ENCODE measurements around the gene VAT1. TPM values are rescaled to one million over a fixed set of nuclear protein-coding genes. Genes with fewer than 3 reads are reported as not detected.

Gene VAT1
- total and polyA plus RNA-seq, 9 of the 15 experiments (the other 6 are each of a cell fraction or from before 2014, with no cell fraction given): 29.4 to 153 (median 66.7) TPM

DNA sequence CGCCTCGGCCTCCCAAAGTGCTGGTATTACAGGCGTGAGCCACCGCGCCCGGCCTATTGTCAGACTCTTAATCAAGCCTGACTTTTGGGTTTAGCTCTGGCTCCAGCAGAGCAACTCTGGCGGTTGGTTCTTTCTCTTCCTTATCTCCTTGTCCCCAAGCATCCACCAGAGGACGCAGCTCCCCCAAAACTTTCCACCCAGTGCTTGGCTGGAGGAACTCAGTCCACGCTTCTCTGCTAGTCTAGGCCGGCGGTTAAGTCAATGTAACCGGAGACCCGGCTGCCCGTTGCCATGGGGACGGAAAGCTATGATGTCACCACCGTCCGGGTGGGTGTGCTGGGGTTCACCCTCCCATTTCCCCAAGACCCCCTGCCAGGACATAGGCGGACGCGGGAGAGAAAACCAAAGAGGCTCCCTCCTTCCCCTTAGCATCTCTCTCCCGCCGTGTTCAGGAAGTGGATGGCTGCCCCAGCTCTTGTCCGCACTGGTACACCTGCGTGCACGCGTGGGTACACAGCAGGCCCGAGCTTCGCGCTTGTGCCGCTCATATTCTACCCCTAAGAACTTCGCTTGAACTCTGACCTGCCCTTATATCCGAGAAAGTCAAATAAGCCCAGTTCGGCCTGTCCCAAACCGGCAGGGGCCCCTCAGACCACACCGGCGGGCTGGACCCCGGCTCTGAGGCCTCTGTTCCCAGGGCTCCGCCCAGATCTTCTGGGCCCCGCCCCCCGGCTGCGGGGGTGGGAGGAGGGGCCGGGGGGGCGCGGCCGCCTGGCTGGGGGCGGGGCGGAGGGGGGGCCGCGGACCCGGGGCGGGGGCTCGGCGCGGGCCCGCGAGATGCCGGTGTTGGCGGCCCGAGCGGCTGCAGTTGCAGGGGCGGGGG is 2.5 kb upstream of the VAT1 start, which contains the start of gene RND2 (continued):
- TF ChIP-seq SMARCC2 (IDR thresholded peaks at IDR 0.05; ENCODE audit: low read depth) (no peak), XRCC4 (IDR thresholded peaks at IDR 0.05; ENCODE audit: extremely low read depth, insufficient read depth, insufficient read length) (no peak), BDP1 (IDR thresholded peaks at IDR 0.05; ENCODE audit: insufficient read depth, insufficient read length) (no peak), RBM15 (IDR thresholded peaks at IDR 0.05; ENCODE audit: insufficient read depth, low read length) (no peak), KLF16 (IDR thresholded peaks at IDR 0.05) (peak; percentile 74), KAT2B (IDR thresholded peaks at IDR 0.05; ENCODE audit: low read depth, low read length) (no peak), RHOXF2B (CRISPR knock-in tag; conservative IDR thresholded peaks at IDR 0.05) (no peak), GATA2 (CRISPR knock-in tag; IDR thresholded peaks at IDR 0.05) (peak; percentile 29), SRSF1 (IDR thresholded peaks at IDR 0.05; ENCODE audit: low read depth, low read length) (no peak), ZNF445 (CRISPR knock-in tag; IDR thresholded peaks at IDR 0.05; ENCODE audit: low read depth) (no peak), BRD4 (IDR thresholded peaks at IDR 0.05) (no peak), ZKSCAN1 (IDR thresholded peaks at IDR 0.05; ENCODE audit: low read depth, low read length) (no peak), BCL6 (CRISPR knock-in tag; IDR thresholded peaks at IDR 0.05) (no peak), OTX1 (CRISPR knock-in tag; IDR thresholded peaks at IDR 0.05) (no peak), TCF7 (IDR thresholded peaks at IDR 0.05; ENCODE audit: borderline replicate concordance) (no peak), BRCA1 (IDR thresholded peaks at IDR 0.05) (no peak), BRCA1 (CRISPR knock-in tag; IDR thresholded peaks at IDR 0.05) (no peak)
- TF ChIP-seq, protein P1, sequence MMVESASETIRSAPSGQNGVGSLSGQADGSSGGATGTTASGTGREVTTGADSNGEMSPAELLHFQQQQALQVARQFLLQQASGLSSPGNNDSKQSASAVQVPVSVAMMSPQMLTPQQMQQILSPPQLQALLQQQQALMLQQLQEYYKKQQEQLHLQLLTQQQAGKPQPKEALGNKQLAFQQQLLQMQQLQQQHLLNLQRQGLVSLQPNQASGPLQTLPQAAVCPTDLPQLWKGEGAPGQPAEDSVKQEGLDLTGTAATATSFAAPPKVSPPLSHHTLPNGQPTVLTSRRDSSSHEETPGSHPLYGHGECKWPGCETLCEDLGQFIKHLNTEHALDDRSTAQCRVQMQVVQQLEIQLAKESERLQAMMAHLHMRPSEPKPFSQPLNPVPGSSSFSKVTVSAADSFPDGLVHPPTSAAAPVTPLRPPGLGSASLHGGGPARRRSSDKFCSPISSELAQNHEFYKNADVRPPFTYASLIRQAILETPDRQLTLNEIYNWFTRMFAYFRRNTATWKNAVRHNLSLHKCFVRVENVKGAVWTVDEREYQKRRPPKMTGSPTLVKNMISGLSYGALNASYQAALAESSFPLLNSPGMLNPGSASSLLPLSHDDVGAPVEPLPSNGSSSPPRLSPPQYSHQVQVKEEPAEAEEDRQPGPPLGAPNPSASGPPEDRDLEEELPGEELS (CRISPR knock-in tag; IDR thresholded peaks at IDR 0.05; ENCODE audit: borderline replicate concordance): no peak
- TF ChIP-seq, protein P2, sequence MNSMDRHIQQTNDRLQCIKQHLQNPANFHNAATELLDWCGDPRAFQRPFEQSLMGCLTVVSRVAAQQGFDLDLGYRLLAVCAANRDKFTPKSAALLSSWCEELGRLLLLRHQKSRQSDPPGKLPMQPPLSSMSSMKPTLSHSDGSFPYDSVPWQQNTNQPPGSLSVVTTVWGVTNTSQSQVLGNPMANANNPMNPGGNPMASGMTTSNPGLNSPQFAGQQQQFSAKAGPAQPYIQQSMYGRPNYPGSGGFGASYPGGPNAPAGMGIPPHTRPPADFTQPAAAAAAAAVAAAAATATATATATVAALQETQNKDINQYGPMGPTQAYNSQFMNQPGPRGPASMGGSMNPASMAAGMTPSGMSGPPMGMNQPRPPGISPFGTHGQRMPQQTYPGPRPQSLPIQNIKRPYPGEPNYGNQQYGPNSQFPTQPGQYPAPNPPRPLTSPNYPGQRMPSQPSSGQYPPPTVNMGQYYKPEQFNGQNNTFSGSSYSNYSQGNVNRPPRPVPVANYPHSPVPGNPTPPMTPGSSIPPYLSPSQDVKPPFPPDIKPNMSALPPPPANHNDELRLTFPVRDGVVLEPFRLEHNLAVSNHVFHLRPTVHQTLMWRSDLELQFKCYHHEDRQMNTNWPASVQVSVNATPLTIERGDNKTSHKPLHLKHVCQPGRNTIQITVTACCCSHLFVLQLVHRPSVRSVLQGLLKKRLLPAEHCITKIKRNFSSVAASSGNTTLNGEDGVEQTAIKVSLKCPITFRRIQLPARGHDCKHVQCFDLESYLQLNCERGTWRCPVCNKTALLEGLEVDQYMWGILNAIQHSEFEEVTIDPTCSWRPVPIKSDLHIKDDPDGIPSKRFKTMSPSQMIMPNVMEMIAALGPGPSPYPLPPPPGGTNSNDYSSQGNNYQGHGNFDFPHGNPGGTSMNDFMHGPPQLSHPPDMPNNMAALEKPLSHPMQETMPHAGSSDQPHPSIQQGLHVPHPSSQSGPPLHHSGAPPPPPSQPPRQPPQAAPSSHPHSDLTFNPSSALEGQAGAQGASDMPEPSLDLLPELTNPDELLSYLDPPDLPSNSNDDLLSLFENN (IDR thresholded peaks at IDR 0.05; ENCODE audit: low read depth in 2 of 2, low read length in 2 of 2): no peak
- TF ChIP-seq, protein P3, sequence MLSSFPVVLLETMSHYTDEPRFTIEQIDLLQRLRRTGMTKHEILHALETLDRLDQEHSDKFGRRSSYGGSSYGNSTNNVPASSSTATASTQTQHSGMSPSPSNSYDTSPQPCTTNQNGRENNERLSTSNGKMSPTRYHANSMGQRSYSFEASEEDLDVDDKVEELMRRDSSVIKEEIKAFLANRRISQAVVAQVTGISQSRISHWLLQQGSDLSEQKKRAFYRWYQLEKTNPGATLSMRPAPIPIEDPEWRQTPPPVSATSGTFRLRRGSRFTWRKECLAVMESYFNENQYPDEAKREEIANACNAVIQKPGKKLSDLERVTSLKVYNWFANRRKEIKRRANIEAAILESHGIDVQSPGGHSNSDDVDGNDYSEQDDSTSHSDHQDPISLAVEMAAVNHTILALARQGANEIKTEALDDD (IDR thresholded peaks at IDR 0.05): peak; percentile 96
- TF ChIP-seq, protein P4, sequence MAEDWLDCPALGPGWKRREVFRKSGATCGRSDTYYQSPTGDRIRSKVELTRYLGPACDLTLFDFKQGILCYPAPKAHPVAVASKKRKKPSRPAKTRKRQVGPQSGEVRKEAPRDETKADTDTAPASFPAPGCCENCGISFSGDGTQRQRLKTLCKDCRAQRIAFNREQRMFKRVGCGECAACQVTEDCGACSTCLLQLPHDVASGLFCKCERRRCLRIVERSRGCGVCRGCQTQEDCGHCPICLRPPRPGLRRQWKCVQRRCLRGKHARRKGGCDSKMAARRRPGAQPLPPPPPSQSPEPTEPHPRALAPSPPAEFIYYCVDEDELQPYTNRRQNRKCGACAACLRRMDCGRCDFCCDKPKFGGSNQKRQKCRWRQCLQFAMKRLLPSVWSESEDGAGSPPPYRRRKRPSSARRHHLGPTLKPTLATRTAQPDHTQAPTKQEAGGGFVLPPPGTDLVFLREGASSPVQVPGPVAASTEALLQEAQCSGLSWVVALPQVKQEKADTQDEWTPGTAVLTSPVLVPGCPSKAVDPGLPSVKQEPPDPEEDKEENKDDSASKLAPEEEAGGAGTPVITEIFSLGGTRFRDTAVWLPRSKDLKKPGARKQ (CRISPR knock-in tag; IDR thresholded peaks at IDR 0.05): no peak

All from K562 (cell line).